Fibroblast of the conjunctiva (primary cell): ENCODE results near the gene TTBK2.
A peak's percentile ranks its signal among the peaks of the same experiment; 100 is the strongest.
"Not testable (repeated sequence)": the region's sequence is repeated elsewhere in the genome, so short reads cannot be mapped to it uniquely, and the experiment has no call there.

Experiments used
- DNase-seq: peaks from one replicate; pipeline ENCODE4 v3.0.0-alpha.2; 2010; ENCODE audit warnings: low read depth

Gene TTBK2

DNA sequence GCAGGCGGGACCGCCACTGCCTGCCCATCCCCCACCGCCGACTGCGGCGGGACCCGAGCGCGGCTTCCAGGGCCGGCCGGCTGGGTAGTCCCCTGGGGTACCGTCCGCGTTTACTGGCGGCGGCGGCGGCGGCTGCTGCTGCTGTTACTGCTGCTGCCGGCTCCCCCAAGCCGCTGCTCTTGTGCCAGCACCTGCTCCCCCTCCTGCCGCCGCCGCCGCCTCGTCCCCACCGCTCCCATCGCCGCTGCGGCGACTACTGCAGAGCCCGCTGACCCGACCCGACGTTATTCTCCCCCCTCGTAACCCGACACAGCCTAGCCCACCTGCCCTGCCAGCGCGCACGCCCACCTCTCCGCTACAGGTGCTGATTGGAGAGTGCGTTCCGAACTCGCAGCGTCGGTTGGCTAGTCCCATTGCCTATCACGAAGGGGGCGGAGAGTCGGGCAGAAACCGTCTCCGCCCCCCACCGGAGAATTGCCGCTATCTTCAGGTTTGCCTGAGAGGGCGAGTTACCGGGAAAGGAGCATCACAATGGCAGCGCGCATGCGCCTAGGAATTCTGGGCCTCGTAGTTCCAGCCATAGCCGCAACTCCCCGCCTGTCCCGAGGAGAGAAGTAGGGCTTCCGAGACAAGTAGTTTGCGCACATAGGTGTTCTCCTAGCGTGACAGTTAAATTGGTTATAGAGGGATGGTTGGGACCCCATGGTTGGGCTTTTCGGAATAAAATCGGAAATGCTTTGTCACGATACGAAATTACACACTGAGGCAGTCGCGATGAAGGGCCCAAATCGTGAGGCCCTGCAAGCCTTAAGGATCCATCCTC lies at the start of gene TTBK2:
Gene TTBK2, minus strand, starts transcription at position 260 of the 823 bp plus-strand sequence. CDS start 42,161 bp downstream, outside the sequence.
- DNase-seq: peak; percentile 97

DNA sequence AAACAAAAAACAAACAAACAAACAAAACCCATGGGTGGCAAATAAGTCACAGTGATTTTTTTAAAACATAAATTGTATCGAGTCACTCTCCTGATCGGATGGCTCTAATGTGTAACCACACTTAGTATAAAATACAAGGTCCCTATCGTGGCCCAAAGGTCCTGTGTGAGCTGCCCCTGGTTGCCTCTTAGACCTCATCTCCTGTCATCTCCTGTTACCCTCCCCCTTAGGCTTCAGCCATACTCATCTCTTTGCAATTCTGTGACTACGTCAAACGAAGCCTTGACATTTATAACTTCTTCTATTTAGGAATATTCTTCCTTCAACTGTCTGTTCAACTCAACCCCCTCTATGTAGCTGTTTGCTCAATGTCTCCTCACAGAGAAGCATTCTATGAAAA lies 43.9 kb upstream of the TTBK2 start:
- DNase-seq: no peak

GRCh38 chr15:42955518-42955917 lies 34.9 kb upstream of the TTBK2 start:
- peak; percentile 4 for DNase-seq

DNA sequence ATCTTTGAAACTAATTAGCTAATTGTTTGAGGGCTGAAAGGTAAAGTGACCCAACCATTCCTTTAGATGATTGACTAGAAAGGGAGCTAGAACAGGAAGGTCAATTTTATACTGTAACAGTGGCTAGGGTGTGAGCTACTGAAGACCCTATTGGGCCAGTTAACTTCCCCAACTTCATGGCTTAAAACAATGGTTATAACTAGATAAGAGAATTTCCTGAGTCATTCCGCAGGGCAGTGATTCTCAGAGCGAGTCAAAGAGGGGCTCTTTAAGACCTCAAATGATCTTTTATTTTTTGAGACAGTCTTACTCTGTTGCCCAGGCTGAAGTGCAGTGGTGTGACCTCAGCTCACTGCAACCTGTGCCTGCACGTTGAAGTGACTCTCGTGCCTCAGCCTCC lies 33.7 kb upstream of the TTBK2 start:
- no peak for DNase-seq

GRCh38 chr15:42948898-42949297 lies 28.3 kb upstream of the TTBK2 start:
- DNase-seq: not testable (repeated sequence)

DNA sequence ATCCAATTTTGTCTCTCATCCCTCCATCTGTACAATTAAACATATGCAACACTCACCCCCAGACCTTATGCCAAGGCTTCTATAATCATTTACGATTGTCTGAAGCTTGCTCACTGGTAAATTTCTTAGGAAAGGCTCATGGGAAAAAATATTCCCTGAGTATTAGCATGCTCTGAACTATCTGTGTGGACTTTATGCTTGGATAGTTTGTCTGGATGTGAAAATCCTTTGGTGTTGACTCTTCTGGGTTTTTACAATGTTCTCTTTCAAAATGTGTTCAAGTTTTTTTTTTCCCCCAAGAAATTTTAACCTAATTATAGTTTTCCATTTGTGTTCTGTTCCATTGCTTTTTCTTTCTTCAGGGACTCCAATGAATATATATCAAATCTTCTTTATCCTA lies 19.9 kb upstream of the TTBK2 start:
- DNase-seq: no peak

GRCh38 chr15:42939841-42940240 lies 19.3 kb upstream of the TTBK2 start:
- no peak for DNase-seq

DNA sequence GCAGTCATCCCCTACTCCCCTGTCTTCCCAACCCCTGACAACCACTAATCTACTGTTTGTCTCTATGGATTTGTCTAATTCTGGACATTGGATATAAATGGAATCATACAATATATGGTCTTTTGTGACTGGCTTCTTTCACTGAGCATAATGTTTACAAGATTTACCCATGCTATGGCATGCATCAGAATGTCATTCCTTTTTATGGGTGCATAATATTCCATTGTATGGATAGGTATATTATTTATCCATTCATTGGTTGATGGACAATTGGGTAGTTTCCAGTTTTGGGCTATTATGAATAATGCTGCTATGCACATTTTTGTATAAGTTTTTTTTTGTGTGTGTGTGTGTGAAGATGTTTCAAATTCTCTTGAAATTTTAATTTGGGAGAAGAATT lies 16.6 kb upstream of the TTBK2 start:
- DNase-seq: no peak

- no peak for DNase-seq
Measured at GRCh38 chr15:42933886-42934667, 13.5 kb upstream of the TTBK2 start.

DNA sequence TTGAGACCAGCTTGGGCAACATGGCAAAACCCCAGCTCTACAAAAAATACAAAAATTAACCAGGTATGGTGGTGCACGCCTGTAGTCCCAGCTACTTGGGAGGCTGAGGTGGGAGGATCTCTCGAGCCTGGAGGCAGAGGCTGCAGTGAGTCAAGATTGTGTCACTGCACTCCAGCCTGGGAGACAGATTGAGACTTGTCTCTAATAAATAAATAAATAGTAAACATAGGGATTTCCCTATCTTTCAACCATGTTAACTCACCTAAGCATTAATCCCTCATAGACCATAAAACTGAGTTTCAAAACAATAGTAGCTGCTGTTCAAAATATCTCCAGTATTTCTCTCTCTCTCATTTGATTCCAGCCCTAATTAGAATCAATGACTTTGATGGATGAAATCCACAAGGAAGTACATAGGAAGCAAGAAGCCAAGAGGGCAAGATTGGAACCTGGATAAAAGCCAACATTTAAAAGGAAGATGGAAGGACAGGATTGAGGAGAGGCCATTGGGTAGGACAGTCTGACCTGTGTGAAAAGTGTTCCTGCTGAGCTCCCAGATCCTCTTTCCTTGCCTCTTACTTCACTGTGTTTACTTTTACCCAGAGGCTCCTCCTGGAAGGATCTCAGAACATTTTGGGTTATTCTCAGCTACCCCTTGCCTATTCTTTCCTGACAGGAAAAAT lies 12.4 kb upstream of the TTBK2 start:
- DNase-seq: no peak

GRCh38 chr15:42931702-42932486 lies 11.3 kb upstream of the TTBK2 start:
- DNase-seq: no peak

DNA sequence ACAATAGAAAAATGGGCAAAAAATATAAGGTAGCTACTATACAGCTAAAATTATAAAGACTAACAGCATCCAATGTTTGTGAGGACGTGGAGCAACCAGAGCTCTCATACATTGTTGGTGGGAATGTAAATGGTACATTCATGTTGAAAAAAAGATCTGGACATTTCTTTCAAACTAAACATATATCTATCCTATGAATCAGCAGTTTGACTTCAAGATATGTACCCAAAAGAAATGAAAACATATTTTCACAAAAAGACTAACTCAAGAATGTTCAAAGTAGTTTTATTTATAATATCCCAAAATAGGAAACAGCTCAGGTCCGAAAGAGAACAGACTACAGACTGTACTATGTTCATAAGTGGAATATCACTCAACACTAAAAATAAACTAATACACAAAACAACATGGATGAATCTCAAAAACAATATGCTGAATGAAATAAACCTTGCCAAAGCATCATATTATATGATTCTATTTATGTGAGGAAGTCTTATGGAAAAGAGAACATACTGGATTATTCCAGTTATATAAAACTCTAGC lies 8.8 kb upstream of the TTBK2 start:
- DNase-seq: no peak

- DNase-seq: no peak
Measured at GRCh38 chr15:42921342-42921731, 759 bp upstream of the TTBK2 start.

DNA sequence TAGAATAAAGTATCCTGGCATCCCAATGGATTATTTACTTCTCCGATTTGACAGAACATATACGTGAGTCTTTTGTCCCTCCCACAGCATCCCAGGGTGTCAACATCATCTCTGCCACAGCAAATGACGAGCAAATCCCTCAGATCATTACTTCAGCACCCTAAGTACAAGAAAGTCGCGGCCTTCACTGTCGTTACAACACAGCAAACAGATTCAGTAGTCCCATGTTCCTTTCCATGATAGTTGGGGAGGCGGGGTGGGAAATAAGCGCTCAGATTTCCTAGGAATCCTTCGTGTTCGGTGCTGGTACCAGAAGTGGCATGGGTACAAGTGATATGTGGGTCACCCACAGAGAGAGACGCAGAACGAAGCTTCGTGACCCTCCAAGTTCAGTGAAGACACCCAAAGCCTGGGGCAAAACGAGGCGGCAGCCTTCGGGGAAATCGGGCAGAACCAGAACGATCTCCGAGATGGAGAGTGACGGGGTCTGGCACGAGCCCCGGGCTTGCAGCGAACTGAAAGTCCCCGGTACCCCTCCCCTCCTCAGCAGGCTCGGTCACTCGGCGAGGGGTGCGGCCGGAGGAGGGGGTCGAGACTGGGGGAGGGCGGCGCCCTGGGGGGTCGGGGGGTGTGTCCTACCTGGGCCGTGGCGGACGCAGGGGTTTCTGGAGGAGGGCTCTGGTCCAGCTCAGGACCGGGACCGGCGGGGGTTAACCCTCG lies 619 bp downstream of the TTBK2 start:
- no peak for DNase-seq

DNA sequence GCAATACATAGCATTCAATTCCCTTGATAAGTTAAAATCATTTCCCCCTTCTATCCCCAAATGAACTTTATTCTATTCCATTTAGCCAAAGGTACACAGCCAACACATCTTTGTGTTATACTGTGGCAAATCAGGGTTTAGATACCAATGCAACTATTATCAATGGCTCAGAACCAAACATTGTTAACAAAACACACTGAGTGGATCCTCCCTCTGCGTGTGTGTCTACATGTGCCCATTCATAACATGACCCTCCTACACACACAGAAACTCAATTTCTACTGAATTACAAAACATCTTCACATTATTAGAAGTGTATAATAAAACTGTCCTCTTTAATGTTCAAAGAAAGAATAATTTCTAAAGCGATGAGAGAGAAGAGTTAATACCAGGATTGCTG lies 1.3 kb downstream of the TTBK2 start:
- DNase-seq: no peak

DNA sequence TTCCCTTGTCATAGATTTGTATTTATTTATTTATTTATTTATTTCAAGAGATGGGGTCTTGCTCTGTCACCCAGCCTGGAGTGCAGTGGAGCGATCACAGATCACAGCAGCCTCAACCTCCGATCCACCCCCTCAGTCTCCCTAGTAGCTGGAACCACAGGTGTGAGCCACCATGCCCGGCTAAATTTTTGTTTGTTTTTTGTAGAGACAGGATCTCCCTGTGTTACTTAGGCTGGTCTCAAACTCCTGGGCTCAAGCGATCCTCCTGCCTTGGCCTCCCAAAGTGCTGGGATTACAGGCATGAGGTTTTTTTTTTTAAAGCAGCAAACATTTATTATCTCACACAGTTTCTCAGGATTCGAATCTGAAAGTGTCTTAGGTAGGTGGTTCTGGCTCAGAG lies 2.5 kb downstream of the TTBK2 start:
- no peak for DNase-seq

- no peak for DNase-seq
Measured at GRCh38 chr15:42915654-42916315, 4.8 kb downstream of the TTBK2 start.

DNA sequence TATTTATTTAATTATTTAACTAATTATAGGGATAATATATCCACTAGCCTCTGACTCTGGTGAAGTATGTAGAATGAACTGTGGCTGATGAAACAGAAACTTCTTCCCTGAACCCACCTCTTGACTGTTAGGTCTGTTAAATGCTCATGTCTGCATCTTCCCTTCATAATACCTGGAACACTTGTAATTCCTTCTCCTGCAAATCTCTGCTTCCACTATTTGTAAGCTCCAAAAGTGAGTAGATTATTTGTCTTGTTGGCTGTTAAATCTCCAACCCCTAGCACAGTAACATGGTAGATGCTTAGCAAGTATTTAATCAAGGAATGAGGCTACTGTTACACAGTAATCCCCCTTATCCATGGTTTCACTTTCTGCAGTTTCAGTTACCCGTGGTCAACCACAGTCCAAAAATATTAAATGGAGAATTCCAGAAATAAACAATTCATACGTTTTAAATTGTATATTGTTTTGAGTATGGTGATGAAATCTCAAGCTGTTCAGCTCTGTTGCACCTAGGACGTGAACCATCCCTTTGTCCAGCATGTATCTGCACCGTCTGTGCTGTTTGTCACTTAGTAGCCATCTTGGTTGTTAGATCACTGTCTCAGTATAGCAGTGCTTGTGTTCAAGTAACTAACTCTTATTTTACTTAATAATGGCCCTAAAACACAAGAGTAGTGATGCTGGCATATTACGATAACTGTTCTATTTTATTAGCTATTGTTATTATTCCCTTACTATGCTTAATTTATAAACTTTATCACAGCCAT lies 5.7 kb downstream of the TTBK2 start:
- no peak for DNase-seq

GRCh38 chr15:42911058-42911592 lies 9.5 kb downstream of the TTBK2 start:
- no peak for DNase-seq
